Ishikawa (cell line): ENCODE measurements around the gene TTN.

Experiments
- CEBPB ChIP-seq: IDR thresholded peaks from 2 replicates; pipeline ENCODE4 v1.6.1; 2012
- CREB1 ChIP-seq: IDR thresholded peaks from 2 replicates; pipeline ENCODE4 v1.6.1; 2012; ENCODE audit warnings: low read depth
- EGR1 ChIP-seq: IDR thresholded peaks from 2 replicates; pipeline ENCODE4 v1.6.1; 2012
- EP300 ChIP-seq: IDR thresholded peaks from 2 replicates; pipeline ENCODE4 v1.6.1; 2012; ENCODE audit warnings: borderline replicate concordance
- FOXM1 ChIP-seq: IDR thresholded peaks from 2 replicates; pipeline ENCODE4 v1.6.1; 2012; ENCODE audit warnings: low read depth, borderline replicate concordance
- MAX ChIP-seq: IDR thresholded peaks from 2 replicates; pipeline ENCODE4 v1.6.1; 2012
- NFIC ChIP-seq: IDR thresholded peaks from 2 replicates; pipeline ENCODE4 v1.6.1; 2012
- RAD21 ChIP-seq: IDR thresholded peaks from 2 replicates; pipeline ENCODE4 v1.6.1; 2012; ENCODE audit warnings: low read depth
- TAF1 ChIP-seq: IDR thresholded peaks from 2 replicates; pipeline ENCODE4 v1.6.1; 2012; ENCODE audit warnings: low read depth, mild to moderate bottlenecking
- TCF12 ChIP-seq: IDR thresholded peaks from 2 replicates; pipeline ENCODE4 v1.6.1; 2012; ENCODE audit warnings: low read depth
- TEAD4 ChIP-seq: IDR thresholded peaks from 2 replicates; pipeline ENCODE4 v1.6.1; 2012
- USF1 ChIP-seq: IDR thresholded peaks from 2 replicates; pipeline ENCODE4 v1.6.1; 2012
- YY1 ChIP-seq: IDR thresholded peaks from 2 replicates; pipeline ENCODE4 v1.6.1; 2012; ENCODE audit warnings: low read depth
- ZBTB7A ChIP-seq: IDR thresholded peaks from 2 replicates; pipeline ENCODE4 v1.6.1; 2012; ENCODE audit warnings: low read depth
- TF ChIP-seq, protein P1 (sequence below): IDR thresholded peaks from 2 replicates; pipeline ENCODE4 v1.6.1; 2012; ENCODE audit warnings: low read depth, mild to moderate bottlenecking

Gene TTN

DNA sequence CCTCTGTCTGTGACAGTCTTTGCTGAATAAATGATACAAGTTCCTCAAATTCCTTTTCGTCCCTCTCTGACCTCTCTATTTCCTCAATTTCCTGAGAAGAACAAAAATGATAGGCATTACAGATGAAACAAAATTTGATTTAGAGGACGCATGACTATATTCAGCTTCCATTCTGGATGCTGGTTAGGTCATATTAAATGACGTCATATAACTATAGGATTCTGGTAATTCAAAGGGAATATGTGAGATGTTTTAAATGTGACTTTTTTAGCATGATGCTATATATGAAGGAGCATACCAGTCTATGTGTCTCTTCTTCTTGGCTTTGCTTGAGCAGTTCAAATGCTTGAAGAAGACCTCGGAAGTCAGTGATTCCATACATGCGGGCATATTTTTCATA is 102.3 kb downstream of the TTN start:
- no peak for TF ChIP-seq TAF1
- TF ChIP-seq TEAD4: no peak
- no peak for TF ChIP-seq YY1
- no peak for TF ChIP-seq EGR1
- no peak for TF ChIP-seq MAX
- no peak for TF ChIP-seq FOXM1
- no peak for TF ChIP-seq NFIC
- no peak for TF ChIP-seq USF1

DNA sequence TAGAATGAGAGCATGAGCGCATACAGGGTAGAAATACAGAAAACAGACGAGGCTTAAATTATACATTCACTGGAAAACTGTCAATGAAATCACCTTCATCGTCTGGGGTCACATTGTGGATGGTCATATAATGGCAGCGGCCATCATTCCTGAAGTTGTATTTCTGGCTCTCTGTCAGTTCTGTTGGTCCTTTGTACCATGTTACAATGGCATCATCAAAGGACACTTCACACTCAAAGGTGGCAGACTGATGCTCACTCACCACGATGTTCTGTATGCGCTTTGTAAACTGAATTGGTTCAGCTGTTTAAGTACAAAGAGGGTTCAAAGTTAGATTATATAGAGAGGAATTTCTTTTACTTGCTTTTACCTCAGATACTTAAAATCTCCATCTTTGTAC is 104.9 kb downstream of the TTN start:
- TF ChIP-seq CEBPB (no peak), NFIC (no peak), EP300 (no peak)

DNA sequence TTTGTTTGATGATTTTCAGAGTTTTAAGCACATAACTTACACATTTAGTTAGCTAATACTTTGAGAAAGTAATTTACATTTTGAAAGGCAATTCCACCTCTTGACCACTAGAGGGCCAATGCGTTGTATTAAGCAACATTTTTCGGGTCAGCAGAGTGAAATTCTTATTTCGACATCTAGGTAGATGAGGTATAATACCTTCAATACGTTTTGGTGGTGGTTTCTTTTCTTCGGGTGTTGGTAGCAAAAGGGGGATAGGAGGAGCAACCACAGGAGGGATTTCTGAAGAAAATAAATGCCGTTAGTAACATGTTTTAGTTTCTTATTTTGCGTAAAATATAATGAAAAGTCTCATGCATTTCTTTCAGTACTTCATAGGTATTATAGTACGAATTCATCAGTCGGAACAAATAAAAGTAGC is 106.3 kb downstream of the TTN start:
- TF ChIP-seq CEBPB: peak; percentile 92
- peak; percentile 39; the same call in 1 of the 2 replicates for TF ChIP-seq RAD21
- TF ChIP-seq TCF12: no peak

GRCh38 chr2:178700136-178700535 is 107.1 kb downstream of the TTN start:
- TF ChIP-seq CEBPB (no peak), YY1 (no peak), ZBTB7A (no peak), TAF1 (no peak)

DNA sequence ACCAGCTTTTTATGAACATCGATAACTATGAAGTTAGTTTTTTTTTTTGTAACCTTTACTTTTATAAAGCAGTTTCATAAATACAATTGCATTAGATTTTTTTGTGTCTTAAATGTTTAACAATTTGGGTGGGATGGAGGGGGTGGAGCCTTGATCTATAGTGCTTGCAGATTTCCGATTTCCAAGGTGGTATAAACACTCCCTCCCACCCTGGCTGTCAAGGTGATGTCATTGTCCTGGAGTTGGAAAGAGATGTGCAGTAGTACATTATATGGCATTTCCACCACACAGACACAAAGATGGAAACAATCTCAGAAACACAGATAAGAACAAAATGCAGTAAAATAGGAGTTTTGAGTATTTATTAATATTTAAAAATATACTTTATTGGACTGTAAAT is 114.4 kb downstream of the TTN start:
- no peak for TF ChIP-seq EP300
- TF ChIP-seq, protein P1, sequence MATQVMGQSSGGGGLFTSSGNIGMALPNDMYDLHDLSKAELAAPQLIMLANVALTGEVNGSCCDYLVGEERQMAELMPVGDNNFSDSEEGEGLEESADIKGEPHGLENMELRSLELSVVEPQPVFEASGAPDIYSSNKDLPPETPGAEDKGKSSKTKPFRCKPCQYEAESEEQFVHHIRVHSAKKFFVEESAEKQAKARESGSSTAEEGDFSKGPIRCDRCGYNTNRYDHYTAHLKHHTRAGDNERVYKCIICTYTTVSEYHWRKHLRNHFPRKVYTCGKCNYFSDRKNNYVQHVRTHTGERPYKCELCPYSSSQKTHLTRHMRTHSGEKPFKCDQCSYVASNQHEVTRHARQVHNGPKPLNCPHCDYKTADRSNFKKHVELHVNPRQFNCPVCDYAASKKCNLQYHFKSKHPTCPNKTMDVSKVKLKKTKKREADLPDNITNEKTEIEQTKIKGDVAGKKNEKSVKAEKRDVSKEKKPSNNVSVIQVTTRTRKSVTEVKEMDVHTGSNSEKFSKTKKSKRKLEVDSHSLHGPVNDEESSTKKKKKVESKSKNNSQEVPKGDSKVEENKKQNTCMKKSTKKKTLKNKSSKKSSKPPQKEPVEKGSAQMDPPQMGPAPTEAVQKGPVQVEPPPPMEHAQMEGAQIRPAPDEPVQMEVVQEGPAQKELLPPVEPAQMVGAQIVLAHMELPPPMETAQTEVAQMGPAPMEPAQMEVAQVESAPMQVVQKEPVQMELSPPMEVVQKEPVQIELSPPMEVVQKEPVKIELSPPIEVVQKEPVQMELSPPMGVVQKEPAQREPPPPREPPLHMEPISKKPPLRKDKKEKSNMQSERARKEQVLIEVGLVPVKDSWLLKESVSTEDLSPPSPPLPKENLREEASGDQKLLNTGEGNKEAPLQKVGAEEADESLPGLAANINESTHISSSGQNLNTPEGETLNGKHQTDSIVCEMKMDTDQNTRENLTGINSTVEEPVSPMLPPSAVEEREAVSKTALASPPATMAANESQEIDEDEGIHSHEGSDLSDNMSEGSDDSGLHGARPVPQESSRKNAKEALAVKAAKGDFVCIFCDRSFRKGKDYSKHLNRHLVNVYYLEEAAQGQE: no peak
- TF ChIP-seq FOXM1: no peak
- TF ChIP-seq YY1: no peak
- no peak for TF ChIP-seq EGR1
- no peak for TF ChIP-seq TCF12
- TF ChIP-seq NFIC: no peak
- TF ChIP-seq CREB1: no peak
- TF ChIP-seq ZBTB7A: no peak
- TF ChIP-seq TAF1: no peak
- TF ChIP-seq TEAD4: no peak

DNA sequence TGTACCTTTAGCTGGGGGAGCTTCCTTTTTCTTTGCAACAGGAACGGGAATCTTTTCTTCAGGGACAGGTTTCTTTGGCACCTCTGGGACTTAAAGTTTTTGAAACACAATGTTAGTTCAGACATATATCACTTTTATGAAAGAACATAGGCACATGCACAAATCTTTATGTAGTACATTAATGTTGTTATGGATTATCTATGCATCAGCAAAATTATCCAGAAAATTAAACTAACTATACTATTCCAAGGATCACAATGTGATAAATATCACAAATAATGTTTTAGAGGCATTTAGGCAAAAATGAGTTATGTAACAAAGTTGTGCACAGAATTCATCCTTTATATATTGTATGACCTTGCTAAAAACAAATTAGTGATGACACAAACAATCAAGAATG is 117.4 kb downstream of the TTN start:
- no peak for TF ChIP-seq EP300
- no peak for TF ChIP-seq RAD21
- TF ChIP-seq FOXM1: no peak
- no peak for TF ChIP-seq TEAD4
- TF ChIP-seq, protein P1: no peak
- TF ChIP-seq USF1: no peak
- no peak for TF ChIP-seq MAX
- no peak for TF ChIP-seq TAF1
- no peak for TF ChIP-seq ZBTB7A
- no peak for TF ChIP-seq TCF12
- TF ChIP-seq EGR1: no peak
- no peak for TF ChIP-seq NFIC
- no peak for TF ChIP-seq CREB1
- no peak for TF ChIP-seq YY1
- no peak for TF ChIP-seq CEBPB

GRCh38 chr2:178683877-178684276 is 123.3 kb downstream of the TTN start:
- TF ChIP-seq NFIC: no peak
- TF ChIP-seq, protein P1: peak; percentile 34; the same call in 1 of the 2 replicates
